Epithelial cell of esophagus (primary cell): ENCODE results near the gene KCTD8.
A peak's percentile ranks its signal among the peaks of the same experiment; 100 is the strongest.
"Not testable (repeated sequence)": the region's sequence is repeated elsewhere in the genome, so short reads cannot be mapped to it uniquely, and the experiment has no call there.

Experiments
- DNase-seq: peaks from one replicate; pipeline ENCODE4 v3.0.0; 2010; ENCODE audit warnings: low read depth
- H3K4me3 ChIP-seq: 2 replicates; pipeline ENCODE4 v1.5.1; 2011; ENCODE audit warnings: mild to moderate bottlenecking, low read length, control low read depth
- CTCF ChIP-seq: IDR thresholded peaks from 2 replicates; pipeline ENCODE4 v1.5.1; 2011; ENCODE audit warnings: low read depth, mild to moderate bottlenecking, low read length, control low read depth, inconsistent platforms; ENCODE audit not compliant: insufficient read depth; ENCODE audit errors: missing control alignments

KCTD8 gene

DNA sequence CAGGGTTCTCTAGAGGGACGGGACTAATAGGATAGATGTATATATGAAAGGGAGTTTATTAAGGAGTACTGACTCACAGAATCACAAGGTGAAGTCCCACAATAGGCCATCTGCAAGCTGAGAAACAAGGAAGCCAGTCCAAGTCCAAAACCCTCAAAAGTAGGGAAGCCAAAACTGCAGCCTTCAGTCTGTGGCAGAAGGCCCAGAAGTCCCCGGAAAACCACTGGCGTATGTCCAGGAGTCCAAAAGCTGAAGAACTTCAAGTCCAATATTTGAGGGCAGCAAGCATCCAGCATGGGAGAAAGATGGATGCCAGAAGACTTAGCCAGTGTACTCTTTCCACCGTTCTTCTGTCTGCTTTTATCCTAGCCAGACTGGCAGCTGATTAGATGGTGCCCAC is 227.2 kb downstream of the KCTD8 start:
- no peak for TF ChIP-seq CTCF
- H3K4me3 ChIP-seq: no peak overlapping the region
- DNase-seq: no peak

- DNase-seq: peak; percentile 35
- TF ChIP-seq CTCF: peak; percentile 55
- H3K4me3 ChIP-seq: no peak overlapping the region
Observed at GRCh38 chr4:44210750-44211149, 237.9 kb downstream of the KCTD8 start.

- H3K4me3 ChIP-seq: no peak overlapping the region
- no peak for TF ChIP-seq CTCF
- no peak for DNase-seq
Observed at GRCh38 chr4:44196796-44197195, 251.8 kb downstream of the KCTD8 start.

DNA sequence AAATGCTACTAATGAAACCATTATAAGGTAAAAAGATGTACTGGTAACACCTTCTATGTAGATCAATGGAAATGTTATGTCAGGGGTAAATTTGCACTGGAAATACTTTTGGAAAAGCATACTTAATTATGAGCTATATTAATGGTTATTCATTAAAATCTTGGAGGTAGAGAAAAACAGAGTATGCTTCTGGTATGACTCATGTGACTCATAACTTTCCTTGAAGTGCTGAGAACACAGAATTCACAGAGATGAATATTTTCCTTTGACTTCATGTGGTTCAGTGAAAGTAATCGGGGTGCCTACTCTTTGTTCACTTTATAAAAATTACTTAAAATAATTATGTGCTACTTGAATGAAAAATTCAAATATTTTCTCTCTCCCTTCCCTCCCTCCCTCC is 254.2 kb downstream of the KCTD8 start:
- TF ChIP-seq CTCF: no peak

GRCh38 chr4:44186850-44187246 is 261.8 kb downstream of the KCTD8 start:
- no peak for TF ChIP-seq CTCF
- DNase-seq: no peak

More for the DNA sequence above, 254.2 kb downstream of the KCTD8 start:
- DNase-seq: peak; percentile 33
- H3K4me3 ChIP-seq: no peak overlapping the region

GRCh38 chr4:44186096-44186849 is 262.3 kb downstream of the KCTD8 start:
- no peak for DNase-seq
- no peak for TF ChIP-seq CTCF
- H3K4me3 ChIP-seq: no peak overlapping the region

More at GRCh38 chr4:44186850-44187246, 261.8 kb downstream of the KCTD8 start:
- H3K4me3 ChIP-seq: no peak overlapping the region

GRCh38 chr4:44181491-44182349 is 266.9 kb downstream of the KCTD8 start:
- DNase-seq, H3K4me3 ChIP-seq: not testable (repeated sequence)

DNA sequence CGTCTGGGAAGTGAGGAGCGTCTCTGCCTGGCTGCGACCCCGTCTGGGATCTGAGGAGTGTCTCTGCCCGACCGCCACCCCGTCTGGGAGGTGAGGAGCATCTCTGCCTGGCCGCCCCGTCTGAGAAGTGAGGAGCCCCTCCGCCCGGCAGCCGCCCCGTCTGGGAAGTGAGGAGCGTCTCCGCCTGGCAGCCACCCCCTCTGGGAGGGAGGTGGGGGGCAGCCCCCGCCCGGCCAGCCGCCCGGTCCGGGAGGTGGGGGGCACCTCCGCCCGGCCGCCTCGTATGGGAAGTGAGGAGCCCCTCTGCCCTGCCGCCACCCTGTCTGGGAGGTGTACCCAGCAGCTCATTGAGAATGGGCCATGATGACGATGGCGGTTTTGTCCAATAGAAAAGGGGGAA is 280.8 kb downstream of the KCTD8 start:
- DNase-seq, H3K4me3 ChIP-seq: not testable (repeated sequence)
